H1 (cell line): ENCODE measurements around the gene MEA1. TPM values are rescaled to one million over a fixed set of nuclear protein-coding genes. Genes with fewer than 3 reads are reported as not detected.

Experiments used
- CTCF ChIA-PET: fragments of 300-600 bp; sonication (Branson Sonifier 250); formaldehyde crosslinking; loops from one replicate; lab custom pipeline; 2021; ENCODE audit not compliant: partially characterized antibody; lab: Charles Lee
- POLR2A ChIA-PET: fragments of 300-600 bp; sonication (Branson Sonifier 250); formaldehyde crosslinking; loops from one replicate; lab custom pipeline; 2021; ENCODE audit warnings: inconsistent platforms; ENCODE audit not compliant: partially characterized antibody; lab: Charles Lee
- DNase-seq, 2 experiments: peaks; one replicate each; pipeline versions ENCODE4 v3.0.0 to v3.0.0-alpha.2; 2010 to 2022; ENCODE audit warnings: low spot score in 2 of 2, low read depth in 1 of 2, mixed read lengths in 1 of 2
- FAIRE-seq: peaks from 2 replicates; lab custom pipeline; 2011; peaks lifted over from hg19 to GRCh38; lab: Jason Lieb, UNC
- H2AFZ ChIP-seq: 2 replicates; pipeline ENCODE4 v1.8.1; 2012; ENCODE audit warnings: low read length, inconsistent platforms
- H2AK5ac ChIP-seq: 2 replicates; pipeline ENCODE4 v1.6.1; 2013; ENCODE audit warnings: low read depth, low read length
- H2BK120ac ChIP-seq: replicated peaks from 2 replicates; pipeline ENCODE3; 2013; ENCODE audit warnings: low read depth, low read length, inconsistent platforms
- H2BK12ac ChIP-seq: 2 replicates; pipeline ENCODE4 v1.6.1; 2013; ENCODE audit warnings: low read depth, low read length
- H2BK15ac ChIP-seq: 2 replicates; pipeline ENCODE4 v1.6.1; 2013; ENCODE audit warnings: low read length
- H2BK20ac ChIP-seq: 2 replicates; pipeline ENCODE4 v1.6.1; 2013; ENCODE audit warnings: low read length
- H2BK5ac ChIP-seq: 2 replicates; pipeline ENCODE4 v1.6.1; 2013; ENCODE audit warnings: low read depth, low read length
- H3K14ac ChIP-seq: 2 replicates; pipeline ENCODE4 v1.6.1; 2013; ENCODE audit warnings: inconsistent platforms; ENCODE audit not compliant: insufficient read length
- H3K18ac ChIP-seq: 2 replicates; pipeline ENCODE4 v1.6.1; 2013; ENCODE audit warnings: low read length; ENCODE audit errors: extremely low read depth
- H3K23ac ChIP-seq: 2 replicates; pipeline ENCODE4 v1.6.1; 2013; ENCODE audit warnings: inconsistent platforms; ENCODE audit not compliant: insufficient read length
- H3K23me2 ChIP-seq: 2 replicates; pipeline ENCODE4 v1.6.1; 2013; ENCODE audit warnings: low read depth, low read length
- H3K27ac ChIP-seq: 2 replicates; pipeline ENCODE4 v1.6.1; 2011; ENCODE audit warnings: low read depth, low read length, inconsistent platforms
- H3K27me3 ChIP-seq, 4 experiments: replicated peaks in 1 of 4; 1 replicate in 1 of 4; 2 replicates in 3 of 4; pipeline versions ENCODE4 v1.6.1 to v1.8.1; 2011 to 2013; ENCODE audit warnings: low read length in 3 of 4, mild to moderate bottlenecking in 3 of 4, inconsistent platforms in 2 of 4, mixed read lengths in 2 of 4, moderate library complexity in 1 of 4; ENCODE audit not compliant: control insufficient read depth in 3 of 4, insufficient read depth in 3 of 4; ENCODE audit errors: extremely low read depth in 1 of 4
- H3K36me3 ChIP-seq, 4 experiments: 2 replicates each; pipeline versions ENCODE4 v1.6.1 to v1.8.1; 2011 to 2013; ENCODE audit warnings: mild to moderate bottlenecking in 4 of 4, low read length in 3 of 4, moderate library complexity in 2 of 4, control low read depth in 1 of 4, inconsistent platforms in 1 of 4; ENCODE audit not compliant: insufficient read depth in 4 of 4, control insufficient read depth in 2 of 4
- H3K4ac ChIP-seq: replicated peaks from 2 replicates; pipeline ENCODE3; 2013; ENCODE audit warnings: low read length, low read depth, mixed read lengths, inconsistent platforms; ENCODE audit not compliant: insufficient read length
- H3K4me1 ChIP-seq, 4 experiments: replicated peaks in 1 of 4; 1 replicate in 1 of 4; 2 replicates in 3 of 4; pipeline versions ENCODE4 v1.6.1 to v1.8.1; 2011 to 2013; ENCODE audit warnings: low read length in 3 of 4, inconsistent platforms in 2 of 4, mixed read lengths in 1 of 4; ENCODE audit not compliant: insufficient read depth in 4 of 4, control insufficient read depth in 3 of 4
- H3K4me2 ChIP-seq, 2 experiments: 2 replicates each; pipeline versions ENCODE4 v1.6.1 to v1.8.1; 2011 to 2013; ENCODE audit warnings: low read depth in 2 of 2, low read length in 2 of 2, control low read depth in 1 of 2, inconsistent platforms in 1 of 2, mild to moderate bottlenecking in 1 of 2; ENCODE audit not compliant: insufficient read depth in 1 of 2
- H3K4me3 ChIP-seq, 4 experiments: fragments of 200-600, 300-600 bp in 1 of 4; sonication (generic), shearing (Covaris generic), sonication (Bioruptor Twin) in 1 of 4; 2 replicates each; pipeline versions ENCODE4 v1.5.1 to v1.8.1; 2011 to 2016; ENCODE audit warnings: low read length in 4 of 4, low read depth in 3 of 4, control low read depth in 2 of 4, inconsistent platforms in 2 of 4, mild to moderate bottlenecking in 2 of 4, mixed read lengths in 1 of 4, moderate library complexity in 1 of 4; ENCODE audit not compliant: insufficient read depth in 2 of 4; ENCODE audit errors: extremely low read depth in 1 of 4
- H3K56ac ChIP-seq: replicated peaks from 2 replicates; pipeline ENCODE3; 2013; ENCODE audit warnings: low read depth, mild to moderate bottlenecking, mixed read lengths, low read length, inconsistent platforms; ENCODE audit not compliant: insufficient read length
- H3K79me1 ChIP-seq: 2 replicates; pipeline ENCODE4 v1.6.1; 2013; ENCODE audit warnings: low read depth, low read length, control low read depth
- H3K79me2 ChIP-seq, 2 experiments: 2 replicates each; pipeline versions ENCODE4 v1.6.1 to v1.8.1; 2012 to 2013; ENCODE audit warnings: low read length in 2 of 2, mild to moderate bottlenecking in 2 of 2, inconsistent platforms in 1 of 2; ENCODE audit not compliant: insufficient read depth in 2 of 2, control insufficient read depth in 1 of 2
- H3K9ac ChIP-seq, 4 experiments: replicated peaks in 1 of 4; 1 replicate in 1 of 4; 2 replicates in 3 of 4; pipeline versions ENCODE4 v1.6.1 to v1.8.1; 2011 to 2013; ENCODE audit warnings: low read depth in 3 of 4, low read length in 3 of 4, control low read depth in 2 of 4, mild to moderate bottlenecking in 2 of 4, moderate library complexity in 2 of 4, inconsistent platforms in 1 of 4; ENCODE audit errors: extremely low read depth in 1 of 4
- H3K9me3 ChIP-seq, 2 experiments: 2 replicates each; pipeline versions ENCODE4 v1.6.1 to v1.8.1; 2012 to 2013; ENCODE audit warnings: mild to moderate bottlenecking in 2 of 2, moderate library complexity in 2 of 2, control low read depth in 1 of 2, inconsistent platforms in 1 of 2, low read depth in 1 of 2, low read length in 1 of 2, mixed read lengths in 1 of 2; ENCODE audit not compliant: insufficient read depth in 2 of 2
- H4K20me1 ChIP-seq, 2 experiments: replicated peaks in 1 of 2; 2 replicates each; pipeline versions ENCODE3 to v1.8.1; 2011 to 2013; ENCODE audit warnings: inconsistent platforms in 2 of 2, low read length in 2 of 2, mild to moderate bottlenecking in 1 of 2; ENCODE audit not compliant: insufficient read depth in 2 of 2, control insufficient read depth in 1 of 2
- H4K5ac ChIP-seq: 2 replicates; pipeline ENCODE4 v1.6.1; 2013; ENCODE audit warnings: low read length, low read depth, mixed read lengths, inconsistent platforms; ENCODE audit not compliant: insufficient read length
- H4K8ac ChIP-seq: 2 replicates; pipeline ENCODE4 v1.8.0; 2013; ENCODE audit warnings: mild to moderate bottlenecking, moderate library complexity, low read length, inconsistent platforms; ENCODE audit not compliant: insufficient read depth; ENCODE audit errors: extremely low read depth
- H4K91ac ChIP-seq: replicated peaks from 2 replicates; pipeline ENCODE3; 2013; ENCODE audit warnings: low read length, mixed read lengths, inconsistent platforms; ENCODE audit not compliant: insufficient read length
- WGBS, 2 experiments: shearing (Covaris generic) in 1 of 2; methylation state at CpG; one replicate each; pipeline versions ENCODE4 v1.1.6 to v1.1.7; 2013 to 2015; ENCODE audit warnings: low lambda C conversion rate in 2 of 2, mixed read lengths in 2 of 2, inconsistent platforms in 1 of 2, low coverage in 1 of 2, missing lambda C conversion rate in 1 of 2; ENCODE audit not compliant: insufficient replicate concordance in 2 of 2, insufficient coverage in 1 of 2, insufficient read length in 1 of 2; ENCODE audit errors: extremely low coverage in 1 of 2, missing lambda C conversion rate in 1 of 2; 5-methylcytosine and 5-hydroxymethylcytosine counted together
- polyA plus RNA-seq, 7 experiments: library from polyadenylated mRNA; depleted of rRNA in 3 of 7; stranded (reverse) in 5 of 7; unstranded in 2 of 7; fragments of >200 nt in 5 of 7; fragments of 200-250 nt in 2 of 7; gene quantifications; 1 replicate in 5 of 7; 2 replicates in 1 of 7; 4 replicates in 1 of 7; pipeline versions ENCODE4 v1.2.1 to v1.2.3, GENCODE V29; 2011 to 2013; ENCODE audit warnings: missing spikeins in 2 of 7, mixed read lengths in 2 of 7
- total RNA-seq: library from RNA; stranded (reverse); fragmentation: NEBNext Ultra II Directional; extraction: Animal tissue kit (Norgen Biotek cat#: 25700); gene quantifications from 2 replicates; pipeline ENCODE4 v1.2.1, GENCODE V29; 2021

Gene MEA1
- total and polyA plus RNA-seq, 2 of the 8 experiments (the other 6 are each of a cell fraction or from before 2014, with no cell fraction given) = 94.2 to 96.4 TPM

DNA sequence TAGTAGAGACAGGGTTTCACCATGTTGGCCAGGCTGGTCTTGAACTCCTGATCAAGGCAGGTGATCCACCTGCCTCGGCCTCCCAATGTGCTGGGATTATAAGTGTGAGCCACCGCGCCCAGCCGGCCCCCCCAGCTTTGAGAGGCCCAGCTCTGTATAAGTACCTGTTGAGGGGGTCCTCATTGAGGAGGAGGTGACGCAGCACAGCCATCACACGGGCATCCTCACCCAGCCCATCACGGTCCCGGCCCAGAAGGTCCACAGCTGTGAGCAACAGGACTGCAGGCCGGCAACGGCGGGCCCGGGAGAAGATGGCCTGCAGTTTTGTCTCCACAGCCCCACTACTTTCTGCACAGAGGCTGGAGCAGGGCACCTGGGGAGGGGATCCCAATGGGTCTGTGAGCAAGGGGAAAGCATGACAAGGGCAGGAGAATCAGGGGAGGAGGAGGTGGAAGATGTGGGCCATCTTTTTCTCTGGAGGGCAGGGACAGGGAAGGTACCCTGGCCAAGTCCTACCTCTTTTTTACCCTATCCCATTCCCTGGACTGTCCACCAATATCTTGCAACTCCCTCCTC lies 45.5 kb downstream of the MEA1 start:
- Histone ChIP-seq H4K5ac (no peak overlapping the region), H3K36me3 (peaks cover 0 to 2% (median 0%) of the 10 kb centered on the region in 4 experiments; a peak in 1 of 8 replicates), H3K9me3 (no peaks in the 10 kb centered on the region), H3K79me2 (no peaks in the 10 kb centered on the region), H4K91ac (no peak overlapping the region), H3K56ac (no peak overlapping the region), H4K20me1 (peaks cover 0 to 2% of the 10 kb centered on the region in 2 experiments), H3K9ac (no peak overlapping the region), H3K14ac (no peak overlapping the region), H2BK15ac (no peak overlapping the region), H3K27ac (no peak overlapping the region), H3K27me3 (no peaks in the 10 kb centered on the region), H4K8ac (no peak overlapping the region), H3K4me3 (no peak overlapping the region), H2AK5ac (no peak overlapping the region), H2BK120ac (no peak overlapping the region), H2AFZ (no peak overlapping the region), H3K23ac (no peak overlapping the region), H3K4me2 (no peak overlapping the region), H3K4me1 (peaks cover 0 to 10% (median 4%) of the 10 kb centered on the region in 4 experiments; a peak in 5 of 7 replicates), H3K4ac (no peak overlapping the region), H3K23me2 (no peaks in the 10 kb centered on the region), H2BK5ac (no peak overlapping the region), H3K79me1 (no peaks in the 10 kb centered on the region; the same call in 1 of the 2 replicates), H3K18ac (no peak overlapping the region), H2BK20ac (no peak overlapping the region), H2BK12ac (no peak overlapping the region)
- 89% methylated on average over 12 of the region's 12 CpGs; no CpG with 5 or more reads in 1 of the 2 experiments for WGBS, 2 experiments
- DNase-seq = no peak
- CTCF ChIA-PET = interaction anchor here (0.7 to 4.2 kb wide), 4 partner anchors 31 to 67 kb away, joined by 3 to 11 read pairs (median 3); no protein-coding TSS in a partner anchor
- POLR2A ChIA-PET = interaction anchor here (1.6 to 1.7 kb wide), 2 partner anchors 11 to 16 kb away, joined by 3 to 7 read pairs; partner anchors contain the start of genes PEX6 and PPP2R5D
- no peak for FAIRE-seq
